Mesodermal cell (in vitro differentiated cells): ENCODE results near the gene DOCK1.

Experiments
- H3K27ac ChIP-seq: 2 replicates; pipeline ENCODE4 v1.7.0; 2013; ENCODE audit warnings: mild to moderate bottlenecking, low read depth, low read length, moderate library complexity; ENCODE audit not compliant: severe bottlenecking
- H3K36me3 ChIP-seq: 2 replicates; pipeline ENCODE4 v1.7.1; 2013; ENCODE audit warnings: mild to moderate bottlenecking, low read length, moderate library complexity; ENCODE audit not compliant: control insufficient read depth, insufficient read depth
- H3K4me1 ChIP-seq: one replicate; pipeline ENCODE4 v1.7.1; 2013; ENCODE audit warnings: mild to moderate bottlenecking, low read length; ENCODE audit not compliant: insufficient read depth, control insufficient read depth, poor library complexity, severe bottlenecking
- H3K4me3 ChIP-seq: 2 replicates; pipeline ENCODE4 v1.7.0; 2013; ENCODE audit warnings: low read length, control low read depth, mild to moderate bottlenecking; ENCODE audit not compliant: insufficient read depth, poor library complexity, severe bottlenecking; ENCODE audit errors: extremely low read depth
- H3K9me3 ChIP-seq: 2 replicates; pipeline ENCODE4 v1.7.1; 2013; ENCODE audit warnings: mild to moderate bottlenecking, low read length, moderate library complexity; ENCODE audit not compliant: control insufficient read depth
- WGBS, 2 experiments: methylation state at CpG; one replicate each; pipeline ENCODE4 v1.1.5; 2013; ENCODE audit warnings: missing lambda C conversion rate in 2 of 2; ENCODE audit not compliant: insufficient coverage in 2 of 2; 5-methylcytosine and 5-hydroxymethylcytosine counted together

Gene DOCK1

DNA sequence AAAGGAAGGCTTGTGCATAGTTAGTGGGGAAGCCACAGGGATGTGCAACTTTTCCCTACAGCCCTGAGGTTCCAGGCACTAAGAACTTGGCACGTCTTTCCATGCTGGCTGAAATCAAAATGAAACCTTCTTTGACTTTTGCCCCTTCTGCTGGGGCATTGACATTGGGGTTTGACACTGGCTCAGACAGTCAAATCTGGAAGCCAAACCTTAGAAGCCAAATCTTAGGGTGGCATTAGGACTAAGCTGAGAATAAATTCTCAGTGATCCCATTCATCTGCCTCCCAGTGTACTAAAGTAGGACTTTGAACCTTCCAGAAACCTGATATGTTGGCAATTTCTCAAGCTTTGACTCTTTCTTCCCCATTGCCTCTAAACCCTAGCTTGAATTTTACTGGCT is 322.4 kb downstream of the DOCK1 start:
- H3K4me3 ChIP-seq = no peak overlapping the region
- H3K36me3 ChIP-seq = no peaks in the 10 kb centered on the region
- H3K4me1 ChIP-seq = no peaks in the 10 kb centered on the region
- no peak overlapping the region for H3K27ac ChIP-seq
- WGBS, 2 experiments = 92 to 93% methylated on average over 1 of the region's 1 CpG
- H3K9me3 ChIP-seq = no peaks in the 10 kb centered on the region

DNA sequence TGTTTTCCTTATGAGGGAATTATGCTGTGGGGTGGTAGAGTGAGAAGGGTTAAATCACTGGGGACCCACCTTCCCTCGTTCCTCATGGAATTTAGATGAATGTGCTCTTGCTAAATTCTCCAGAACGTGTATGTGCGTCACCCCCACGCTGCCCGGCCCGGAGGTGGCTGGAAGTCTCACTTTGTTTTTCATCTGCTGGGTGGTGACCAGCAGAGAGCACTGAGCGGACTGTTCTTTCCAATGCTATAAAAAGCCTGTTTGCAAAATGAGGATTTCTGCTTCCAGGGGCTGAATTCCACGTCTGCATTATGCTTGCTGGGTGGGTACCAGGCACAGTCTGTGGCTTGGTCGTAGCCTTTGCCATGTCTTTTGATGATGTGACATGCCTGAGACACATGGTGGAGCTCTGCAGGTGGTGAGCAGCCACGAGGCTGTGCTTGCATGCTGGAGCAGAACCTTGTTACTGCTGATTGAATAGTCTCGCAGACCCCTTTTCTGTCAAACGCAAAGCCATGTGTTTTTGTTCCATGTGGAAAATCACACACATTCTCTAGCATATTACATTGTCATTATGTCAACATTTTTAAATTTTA is 323.1 kb downstream of the DOCK1 start:
- WGBS, 2 experiments = 84 to 87% methylated on average over 9 to 10 of the region's 12 CpGs
- Histone ChIP-seq H3K4me1 (no peaks in the 10 kb centered on the region), H3K4me3 (no peak overlapping the region), H3K9me3 (no peaks in the 10 kb centered on the region), H3K36me3 (no peaks in the 10 kb centered on the region), H3K27ac (no peak overlapping the region)

DNA sequence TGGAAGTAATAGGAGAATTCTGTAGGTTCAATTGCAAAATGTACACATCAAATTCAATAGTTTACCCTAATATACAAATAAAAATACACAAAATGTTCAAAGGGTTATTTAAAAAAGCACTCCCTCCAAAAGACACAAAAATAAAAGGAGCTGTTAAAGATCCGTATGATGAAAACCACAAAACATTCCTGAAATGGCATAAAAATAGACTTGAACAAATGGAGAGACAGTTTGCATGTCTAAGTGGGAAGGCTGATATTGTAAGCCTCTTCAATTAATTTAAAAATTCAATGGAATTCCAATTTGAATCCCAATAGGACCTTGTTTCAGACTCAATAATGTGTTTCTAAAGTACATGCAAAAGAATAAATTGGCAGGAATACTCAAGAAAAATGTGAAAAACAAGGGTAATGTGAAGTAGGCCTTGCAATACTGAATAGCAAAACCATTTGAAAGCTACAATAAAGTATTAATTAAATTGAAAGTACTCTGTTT is 329.1 kb downstream of the DOCK1 start:
- Histone ChIP-seq H3K36me3 (no peaks in the 10 kb centered on the region), H3K4me1 (no peaks in the 10 kb centered on the region), H3K9me3 (no peaks in the 10 kb centered on the region), H3K27ac (no peak overlapping the region), H3K4me3 (no peak overlapping the region)
- WGBS, 2 experiments = 100% methylated on average over 1 of the region's 1 CpG; no CpG with 5 or more reads in 1 of the 2 experiments

DNA sequence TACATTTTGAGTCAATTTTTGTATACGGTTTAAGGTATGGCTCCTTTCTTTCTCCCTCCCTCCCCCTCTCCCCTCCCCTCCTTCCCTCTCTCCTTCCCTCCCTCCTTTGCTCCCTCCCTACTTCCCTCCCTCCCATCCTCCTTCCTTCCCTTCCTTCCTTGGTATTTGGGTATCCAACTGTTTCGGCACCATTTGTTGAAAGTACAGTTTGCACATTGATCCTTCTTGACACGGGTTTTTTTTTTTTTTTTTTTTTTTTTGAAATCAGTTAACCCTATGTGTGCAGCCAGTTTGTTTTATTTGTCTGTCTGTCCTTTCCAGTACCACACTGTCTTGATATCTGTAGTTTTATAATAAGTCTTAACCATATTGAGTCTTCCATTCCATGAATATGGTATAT is 331.0 kb downstream of the DOCK1 start:
- no peak overlapping the region for H3K27ac ChIP-seq
- no peaks in the 10 kb centered on the region for H3K4me1 ChIP-seq
- no peaks in the 10 kb centered on the region for H3K36me3 ChIP-seq
- no peak overlapping the region for H3K4me3 ChIP-seq
- no peaks in the 10 kb centered on the region for H3K9me3 ChIP-seq
- no CpG with 5 or more reads among the region's 3 CpGs for WGBS, 2 experiments

DNA sequence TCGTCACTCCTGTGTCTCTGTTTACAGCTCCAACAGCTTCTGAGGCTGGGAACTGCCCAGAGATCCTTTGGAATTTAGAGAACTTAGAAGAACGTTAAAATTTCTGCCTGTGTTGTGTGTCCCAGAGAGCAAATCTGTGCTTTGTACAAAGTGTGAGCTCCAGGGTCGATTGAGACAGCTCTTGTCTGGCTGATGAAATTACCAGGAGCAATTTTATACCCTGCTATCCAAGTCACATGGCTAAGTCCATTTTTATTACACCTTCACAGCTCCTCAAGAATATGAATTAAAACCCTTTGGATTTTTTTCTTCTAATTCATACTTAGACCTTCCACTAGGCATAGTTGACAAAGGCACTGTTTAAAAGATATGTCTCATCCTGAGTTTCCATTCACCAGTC is 337.7 kb downstream of the DOCK1 start:
- Histone ChIP-seq H3K27ac (no peak overlapping the region), H3K4me3 (no peak overlapping the region), H3K9me3 (no peaks in the 10 kb centered on the region), H3K36me3 (peaks cover 3% of the 10 kb centered on the region), H3K4me1 (no peaks in the 10 kb centered on the region)
- WGBS, 2 experiments = 74 to 89% methylated on average over 2 of the region's 3 CpGs

DNA sequence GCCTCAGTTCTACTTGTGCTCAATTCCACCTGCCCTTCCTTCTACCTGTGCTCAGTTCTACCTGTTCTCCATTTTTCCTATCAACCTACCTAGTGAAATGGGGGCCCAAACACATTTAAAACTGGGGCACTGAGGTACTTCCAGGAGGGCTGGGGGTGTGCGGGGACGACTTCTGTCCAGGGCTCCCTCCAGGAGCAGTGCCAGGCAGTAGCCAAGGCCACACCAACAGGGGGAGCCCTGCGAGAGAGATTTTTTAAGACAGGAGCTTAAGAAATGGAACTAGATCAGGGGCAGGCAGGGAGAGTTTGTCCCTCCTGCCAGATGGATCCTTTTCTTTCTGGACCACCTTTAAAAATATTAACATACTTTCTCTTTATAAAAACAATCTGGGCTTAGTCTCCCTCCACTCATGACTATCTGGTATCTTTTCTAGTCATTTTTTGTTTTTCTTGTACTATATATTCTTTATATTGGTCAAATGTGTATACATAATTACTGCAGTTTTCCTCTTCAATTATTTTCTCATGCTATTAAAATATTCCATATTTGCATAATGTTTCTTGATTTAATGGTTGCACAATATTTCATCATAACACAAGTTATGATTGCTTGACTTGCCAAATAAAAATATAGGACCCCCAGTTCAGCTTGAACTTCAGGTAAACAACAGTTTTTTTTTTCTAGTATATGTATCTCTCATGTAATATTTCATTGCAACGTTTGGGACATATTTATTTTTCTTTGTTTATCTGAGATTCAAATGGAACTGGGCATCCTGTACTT is 338.5 kb downstream of the DOCK1 start:
- Histone ChIP-seq H3K9me3 (no peaks in the 10 kb centered on the region), H3K36me3 (peaks cover 11% of the 10 kb centered on the region), H3K4me3 (no peak overlapping the region), H3K27ac (no peak overlapping the region), H3K4me1 (no peaks in the 10 kb centered on the region)
- WGBS, 2 experiments = 43 to 64% methylated on average over 2 to 3 of the region's 4 CpGs

DNA sequence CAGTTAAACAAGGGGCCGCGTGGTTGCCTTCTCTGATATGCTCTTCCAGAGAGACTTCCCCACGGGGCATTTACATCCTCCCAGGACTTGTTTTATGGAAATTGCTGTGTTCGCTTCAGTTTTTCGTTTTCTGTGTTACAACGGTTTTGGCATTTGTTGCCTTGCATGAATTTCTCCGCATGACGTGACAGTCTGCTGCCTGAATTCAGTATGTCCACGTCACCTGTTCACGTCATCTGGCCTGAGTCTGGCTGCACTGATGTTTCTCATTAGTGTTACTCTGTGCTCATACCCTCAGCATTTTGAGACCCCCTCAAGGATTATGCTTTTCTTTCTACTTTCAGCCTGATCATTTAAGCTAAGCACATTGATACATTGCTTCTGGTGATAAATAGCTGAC is 340.2 kb downstream of the DOCK1 start:
- Histone ChIP-seq H3K9me3 (no peaks in the 10 kb centered on the region), H3K4me1 (no peaks in the 10 kb centered on the region), H3K27ac (no peak overlapping the region), H3K4me3 (no peak overlapping the region), H3K36me3 (peaks cover 26% of the 10 kb centered on the region)
- WGBS, 2 experiments = 81 to 92% methylated on average over 10 of the region's 10 CpGs

DNA sequence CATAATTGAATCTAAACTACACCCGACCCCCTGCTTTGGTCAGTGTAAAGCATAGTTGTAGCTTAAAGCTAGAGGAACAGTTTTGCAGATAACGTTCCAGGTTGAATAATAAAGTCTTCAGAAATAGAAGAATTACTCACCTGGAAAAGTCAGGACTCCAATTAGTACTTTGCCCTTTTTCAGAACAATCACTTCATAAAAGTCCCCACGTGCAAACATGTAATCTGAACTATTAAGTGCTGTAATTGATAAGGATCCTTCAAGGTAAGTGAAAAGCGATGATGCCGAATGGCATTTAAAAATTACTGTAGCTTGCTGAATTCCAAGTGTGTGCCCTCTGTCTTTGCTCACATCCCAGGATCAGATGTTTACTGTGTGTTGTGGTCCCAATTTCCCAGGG is 344.8 kb downstream of the DOCK1 start:
- peaks cover 30% of the 10 kb centered on the region for H3K36me3 ChIP-seq
- WGBS, 2 experiments = 100% methylated on average over 1 of the region's 5 CpGs; no CpG with 5 or more reads in 1 of the 2 experiments
- H3K27ac ChIP-seq = no peak overlapping the region
- no peaks in the 10 kb centered on the region for H3K9me3 ChIP-seq
- H3K4me3 ChIP-seq = no peak overlapping the region
- peaks cover 6% of the 10 kb centered on the region for H3K4me1 ChIP-seq

DNA sequence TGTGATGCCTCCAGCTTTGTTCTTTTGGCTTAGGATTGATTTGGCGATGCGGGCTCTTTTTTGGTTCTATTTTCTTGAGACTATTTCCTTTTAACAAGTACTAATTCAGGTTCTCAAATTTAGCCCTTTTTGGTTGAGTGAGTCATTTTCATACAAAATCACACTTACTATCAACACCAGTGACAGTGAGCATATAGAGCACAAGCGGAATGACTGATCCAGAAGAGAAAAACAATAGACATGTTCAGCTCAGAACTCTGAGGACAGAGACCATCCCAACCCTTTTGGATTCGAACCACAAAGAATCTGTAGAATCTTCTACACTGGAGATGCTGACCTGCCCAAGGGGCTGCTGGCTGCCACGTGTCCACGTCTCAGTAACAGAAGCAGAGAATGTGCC is 347.6 kb downstream of the DOCK1 start:
- Histone ChIP-seq H3K27ac (no peak overlapping the region), H3K4me3 (no peak overlapping the region), H3K9me3 (no peaks in the 10 kb centered on the region), H3K4me1 (peaks cover 6% of the 10 kb centered on the region), H3K36me3 (peaks cover 27% of the 10 kb centered on the region)
- WGBS, 2 experiments = 78 to 91% methylated on average over 4 of the region's 6 CpGs

DNA sequence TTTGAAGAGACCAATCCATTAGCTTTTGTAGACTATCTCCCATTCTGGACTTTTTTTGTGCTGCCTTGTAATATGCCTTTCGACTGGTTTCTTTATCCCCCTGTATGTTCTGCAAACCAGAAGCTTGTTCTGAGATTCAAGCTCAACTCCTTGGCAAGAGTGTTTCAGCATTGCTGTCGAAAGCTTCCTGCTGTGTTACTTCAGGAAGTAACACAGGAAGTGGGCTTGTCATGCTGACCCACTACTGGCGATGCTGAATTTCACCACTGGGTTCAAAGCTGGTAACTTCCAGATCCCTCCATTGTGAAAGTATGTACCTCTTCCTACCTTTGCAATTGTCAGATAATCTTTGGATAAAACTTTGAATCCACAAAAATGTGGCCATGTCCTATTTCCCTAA is 349.0 kb downstream of the DOCK1 start:
- H3K9me3 ChIP-seq = no peaks in the 10 kb centered on the region
- H3K4me1 ChIP-seq = peaks cover 6% of the 10 kb centered on the region
- no peak overlapping the region for H3K27ac ChIP-seq
- H3K36me3 ChIP-seq = peaks cover 23% of the 10 kb centered on the region
- no peak overlapping the region for H3K4me3 ChIP-seq
- WGBS, 2 experiments = 68 to 72% methylated on average over 3 of the region's 3 CpGs

DNA sequence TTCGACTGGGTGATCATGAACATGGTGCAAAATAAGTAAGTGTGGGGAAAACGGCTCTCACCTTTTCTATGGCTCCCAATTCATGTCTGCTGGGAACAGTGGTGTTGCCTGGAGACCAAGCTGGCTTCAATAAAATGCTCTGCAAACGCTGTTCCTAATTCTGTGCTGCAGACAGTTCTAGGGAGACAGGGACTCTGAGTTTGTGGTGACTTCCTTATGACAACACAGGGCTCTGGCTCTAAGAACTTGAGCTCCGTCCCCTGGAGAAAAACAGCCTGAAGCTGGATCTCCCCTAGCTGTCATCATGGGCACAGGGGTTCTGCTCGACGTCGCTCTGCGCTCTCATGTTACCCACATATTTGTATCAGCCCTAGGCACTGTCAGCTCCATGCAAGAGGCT is 352.2 kb downstream of the DOCK1 start:
- 79 to 88% methylated on average over 6 to 8 of the region's 8 CpGs for WGBS, 2 experiments
- peaks cover 6% of the 10 kb centered on the region for H3K4me1 ChIP-seq
- no peak overlapping the region for H3K4me3 ChIP-seq

More for the DNA sequence above, 352.2 kb downstream of the DOCK1 start:
- H3K27ac ChIP-seq = no peak overlapping the region
- H3K9me3 ChIP-seq = no peaks in the 10 kb centered on the region
- H3K36me3 ChIP-seq = peaks cover 25% of the 10 kb centered on the region
